Endometrial microvascular endothelial cells (primary cell): ENCODE results near the gene ADNP. TPM values are rescaled to one million over a fixed set of nuclear protein-coding genes. Genes with fewer than 3 reads are reported as not detected.

Source experiments
- total RNA-seq: library from RNA; depleted of rRNA; stranded (reverse); fragments of >200 nt; gene quantifications from one replicate; pipeline ENCODE4 v1.2.3, GENCODE V29; 2015; ENCODE audit errors: inconsistent ontology term

Gene ADNP
- total RNA-seq, 1 donor from 2014 or later: 29.5 TPM

Other genes with a start within 250 kb of the ADNP start
- gene RIPOR3, start 239.9 kb downstream of the ADNP start, total RNA-seq: not detected
- gene PARD6B, start 199.9 kb downstream of the ADNP start, total RNA-seq: not detected
- 3.1 TPM for gene BCAS4, start 136.4 kb downstream of the ADNP start, total RNA-seq
- 77.8 TPM for gene DPM1, start 27.1 kb upstream of the ADNP start, total RNA-seq
- 7.3 TPM for gene MOCS3, start 27.4 kb upstream of the ADNP start, total RNA-seq
- gene KCNG1, start 91.7 kb upstream of the ADNP start, total RNA-seq: 0.37 TPM